K562 (cell line): ENCODE measurements around the gene PSME1. TPM values are rescaled to one million over a fixed set of nuclear protein-coding genes. Genes with fewer than 3 reads are reported as not detected.

ENCODE experiments used
- ATAC-seq: fragments of 200-7000 bp; cut with Tn5 transposase; 3 replicates; pipeline ENCODE4 v1.9.1; 2020; ENCODE audit warnings: moderate library complexity
- BruUV-seq: library from RNA; stranded (reverse); fragments of 400-500 nt; replicated peaks from 2 replicates; lab custom pipeline; 2021; lab: Mats Ljungman, UMichigan
- CTCF ChIA-PET: fragments of 300-600 bp; formaldehyde crosslinking; extraction: SDS; loops from one replicate; lab custom pipeline; 2021; ENCODE audit warnings: low intra/inter-chr PET ratio; lab: Yijun Ruan, JAX
- POLR2A ChIA-PET: fragments of 300-600, 350-650 bp; sonication (Branson Sonifier 250); formaldehyde crosslinking; extraction: SDS; loops from one replicate; lab custom pipeline; 2021; ENCODE audit warnings: antibody characterized with exemption, inconsistent platforms; lab: Yijun Ruan, JAX
- DNase-seq, 4 experiments: peaks; one replicate each; pipeline versions ENCODE4 v3.0.0 to v3.0.0-alpha.2; 2011 to 2018; ENCODE audit warnings: low spot score in 3 of 4, mixed read lengths in 3 of 4; ENCODE audit errors: extremely low read depth in 1 of 4
- FAIRE-seq: peaks from 2 replicates; lab custom pipeline; 2011; peaks lifted over from hg19 to GRCh38; lab: Jason Lieb, UNC
- H2AFZ ChIP-seq: 2 replicates; pipeline ENCODE4 v1.6.0; 2011; ENCODE audit warnings: low read depth, low read length, control low read depth, inconsistent platforms
- H3K27ac ChIP-seq: fragments of 200-600 bp; 3 replicates; pipeline ENCODE4 v1.8.0; 2011; ENCODE audit warnings: low read depth, mild to moderate bottlenecking, control low read depth, inconsistent platforms, low read length, moderate library complexity, mixed read lengths; ENCODE audit errors: extremely low read depth
- H3K27me3 ChIP-seq, 2 experiments: fragments of 300-600 bp in 1 of 2; 2 replicates in 1 of 2; 3 replicates in 1 of 2; pipeline versions ENCODE4 v1.6.0 to v1.8.0; 2011; ENCODE audit warnings: inconsistent platforms in 2 of 2, low read length in 2 of 2, mild to moderate bottlenecking in 1 of 2, mixed read lengths in 1 of 2, moderate library complexity in 1 of 2; ENCODE audit not compliant: control insufficient read depth in 2 of 2, insufficient read depth in 2 of 2
- H3K36me3 ChIP-seq: fragments of 300-600 bp; 3 replicates; pipeline ENCODE4 v1.8.0; 2011; ENCODE audit warnings: mild to moderate bottlenecking, low read length, inconsistent platforms; ENCODE audit not compliant: control insufficient read depth, insufficient read depth
- H3K4me1 ChIP-seq, 2 experiments: fragments of 200-600 bp in 1 of 2; replicated peaks in 1 of 2; 2 replicates in 1 of 2; 3 replicates in 1 of 2; pipeline versions ENCODE4 v1.5.1 to v1.8.0; 2011; ENCODE audit warnings: inconsistent platforms in 2 of 2, low read length in 2 of 2, mild to moderate bottlenecking in 1 of 2, mixed read lengths in 1 of 2, moderate library complexity in 1 of 2; ENCODE audit not compliant: control insufficient read depth in 2 of 2, insufficient read depth in 2 of 2
- H3K4me2 ChIP-seq: 2 replicates; pipeline ENCODE4 v1.6.1; 2011; ENCODE audit warnings: low read length, control low read depth, inconsistent platforms, mixed read lengths; ENCODE audit not compliant: insufficient read depth
- H3K4me3 ChIP-seq: fragments of 200-600 bp; sonication (generic), shearing (Covaris generic); 2 replicates; pipeline ENCODE4 v1.5.1; 2016; ENCODE audit warnings: control low read depth, inconsistent platforms
- H3K79me2 ChIP-seq: fragments of 200-600 bp; 3 replicates; pipeline ENCODE4 v1.8.0; 2011; ENCODE audit warnings: low read length, inconsistent platforms; ENCODE audit not compliant: control insufficient read depth, insufficient read depth
- H3K9ac ChIP-seq, 2 experiments: 2 replicates each; pipeline versions ENCODE4 v1.6.0 to v1.6.1; 2011; ENCODE audit warnings: low read depth in 2 of 2, low read length in 2 of 2, control low read depth in 1 of 2, inconsistent platforms in 1 of 2, mild to moderate bottlenecking in 1 of 2, mixed read lengths in 1 of 2; ENCODE audit not compliant: insufficient read depth in 1 of 2
- H3K9me1 ChIP-seq: one replicate; pipeline ENCODE4 v1.6.0; 2011; ENCODE audit warnings: inconsistent platforms, mild to moderate bottlenecking, low read length, moderate library complexity; ENCODE audit not compliant: control insufficient read depth, insufficient read depth
- H3K9me3 ChIP-seq: replicated peaks from 2 replicates; pipeline ENCODE4 v1.5.1; 2011; ENCODE audit warnings: low read depth, low read length, inconsistent platforms; ENCODE audit not compliant: control insufficient read depth, insufficient read depth
- H4K20me1 ChIP-seq: replicated peaks from 2 replicates; pipeline ENCODE4 v1.6.1; 2011; ENCODE audit warnings: low read length, inconsistent platforms, mixed read lengths; ENCODE audit not compliant: control insufficient read depth, insufficient read depth
- EHMT2 ChIP-seq: fragments of 450-650 bp; IDR thresholded peaks from 2 replicates; pipeline ENCODE4 v1.6.1; 2018; ENCODE audit warnings: antibody characterized with exemption
- ETV1 ChIP-seq: fragments of 450-650 bp; conservative IDR thresholded peaks from 2 replicates; pipeline ENCODE4 v1.6.1; 2016; ENCODE audit warnings: missing genetic modification characterization, control low read depth, low read depth, missing compliant biosample characterization
- HDAC6 ChIP-seq: IDR thresholded peaks from 2 replicates; pipeline ENCODE4 v1.6.1; 2012; ENCODE audit warnings: low read depth, mild to moderate bottlenecking, control low read depth, inconsistent platforms, low read length, moderate library complexity
- MAZ ChIP-seq, 2 experiments: fragments of 450-650 bp in 1 of 2; sonication (generic) in 1 of 2; formaldehyde crosslinking; IDR thresholded peaks in 1 of 2; conservative IDR thresholded peaks in 1 of 2; 2 replicates each; pipeline versions ENCODE4 v1.4.0 to v1.5.0; 2020; ENCODE audit warnings: mild to moderate bottlenecking in 1 of 2, missing genetic modification reagents in 1 of 2
- MTA2 ChIP-seq: fragments of 450-650 bp; IDR thresholded peaks from 2 replicates; pipeline ENCODE4 v1.6.1; 2016; ENCODE audit warnings: low read depth
- POLR3A ChIP-seq: IDR thresholded peaks from 2 replicates; pipeline ENCODE4 v1.6.1; 2011; ENCODE audit warnings: borderline replicate concordance, mild to moderate bottlenecking, moderate library complexity; ENCODE audit not compliant: insufficient read length, insufficient read depth; ENCODE audit errors: extremely low read depth
- RBM22 ChIP-seq: fragments of 200-400 bp; formaldehyde crosslinking; IDR thresholded peaks from 2 replicates; pipeline ENCODE4 v1.6.1; 2018; ENCODE audit warnings: low read length, low read depth; ENCODE audit not compliant: poor library complexity, severe bottlenecking
- SRSF3 ChIP-seq: fragments of 200-400 bp; formaldehyde crosslinking; IDR thresholded peaks from 2 replicates; pipeline ENCODE4 v1.6.1; 2016; ENCODE audit warnings: mild to moderate bottlenecking, low read length, moderate library complexity; ENCODE audit not compliant: insufficient read depth
- TGIF2 ChIP-seq: sonication (generic); formaldehyde crosslinking; IDR thresholded peaks from 2 replicates; pipeline ENCODE4 v1.8.1; 2022; ENCODE audit warnings: mild to moderate bottlenecking, missing genetic modification reagents, moderate library complexity
- YY1 ChIP-seq, 3 experiments: IDR thresholded peaks; 2 replicates each; pipeline ENCODE4 v1.6.1; 2011; ENCODE audit warnings: low read length in 2 of 3, mild to moderate bottlenecking in 2 of 3, moderate library complexity in 2 of 3, borderline replicate concordance in 1 of 3, control low read depth in 1 of 3, low read depth in 1 of 3; ENCODE audit not compliant: insufficient read depth in 3 of 3, insufficient replicate concordance in 2 of 3, control insufficient read depth in 1 of 3, insufficient read length in 1 of 3; ENCODE audit errors: extremely low read depth in 1 of 3
- ZNF444 ChIP-seq: fragments of 250-450 bp; sonication (Bioruptor Pico); IDR thresholded peaks from 2 replicates; pipeline ENCODE4 v1.4.0; 2020; ENCODE audit warnings: mild to moderate bottlenecking, moderate library complexity
- WGBS: fragments of 100-300 bp; shearing (Covaris generic); methylation state at CpG from one replicate; pipeline ENCODE4 v1.1.6; 2016; ENCODE audit warnings: low coverage, mixed read lengths; ENCODE audit not compliant: insufficient coverage; ENCODE audit errors: missing lambda C conversion rate; 5-methylcytosine and 5-hydroxymethylcytosine counted together
- in situ Hi-C: fragments of 300-500 bp; cut with MboI; formaldehyde crosslinking; loops from 4 replicates; pipeline ENCODE4 v1.15.0; 2018; ENCODE audit warnings: inconsistent platforms, mixed read lengths
- intact Hi-C: fragments of 100-400 bp; cut with micrococcal nuclease; formaldehyde crosslinking; loops from 2 replicates; pipeline ENCODE4 v1.14.2; 2022
- polyA plus RNA-seq, 8 experiments: library from polyadenylated mRNA; depleted of rRNA in 4 of 8; stranded (reverse) in 5 of 8; unstranded in 3 of 8; fragments of >200 nt; fragmentation: Nextera tagmentation in 2 of 8; fragmentation: Illumina TruSeq in 1 of 8; extraction: Ambion mirVana in 2 of 8; extraction: Trizol in 1 of 8; gene quantifications; 2 replicates each; pipeline versions ENCODE4 v1.2.1 to v1.2.3, GENCODE V29; 2011 to 2014; ENCODE audit warnings: inconsistent platforms in 1 of 8, missing spikeins in 1 of 8
- total RNA-seq, 7 experiments: library from RNA; depleted of rRNA in 6 of 7; stranded (reverse); fragments of >200 nt in 6 of 7; fragmentation: Illumina TruSeq in 2 of 7; extraction: Trizol in 2 of 7; gene quantifications; 2 replicates each; pipeline versions ENCODE4 v1.2.1 to v1.2.3, GENCODE V29; 2011 to 2021; ENCODE audit warnings: low replicate concordance in 1 of 7
- TF ChIP-seq, protein P1 (sequence below): fragments of 450-650 bp; IDR thresholded peaks from one replicate; pipeline ENCODE4 v1.6.1; 2018; ENCODE audit warnings: mild to moderate bottlenecking, moderate library complexity; ENCODE audit not compliant: partially characterized antibody
- TF ChIP-seq, protein P2 (sequence below), 2 experiments: IDR thresholded peaks; 2 replicates each; pipeline ENCODE4 v1.6.1; 2011; ENCODE audit warnings: borderline replicate concordance in 1 of 2, control low read depth in 1 of 2, low read depth in 1 of 2, low read length in 1 of 2, mild to moderate bottlenecking in 1 of 2, mixed read lengths in 1 of 2, moderate library complexity in 1 of 2; ENCODE audit not compliant: insufficient read depth in 1 of 2, insufficient read length in 1 of 2, poor library complexity in 1 of 2, severe bottlenecking in 1 of 2; ENCODE audit errors: extremely low read depth in 1 of 2
- TF ChIP-seq, protein P3 (sequence below): fragments of 450-650 bp; IDR thresholded peaks from 2 replicates; pipeline ENCODE4 v1.6.1; 2018; ENCODE audit not compliant: partially characterized antibody

Gene PSME1
- total and polyA plus RNA-seq, 9 of the 15 experiments (the other 6 are each of a cell fraction or from before 2014, with no cell fraction given): 20.3 to 180 (median 67.5) TPM

DNA sequence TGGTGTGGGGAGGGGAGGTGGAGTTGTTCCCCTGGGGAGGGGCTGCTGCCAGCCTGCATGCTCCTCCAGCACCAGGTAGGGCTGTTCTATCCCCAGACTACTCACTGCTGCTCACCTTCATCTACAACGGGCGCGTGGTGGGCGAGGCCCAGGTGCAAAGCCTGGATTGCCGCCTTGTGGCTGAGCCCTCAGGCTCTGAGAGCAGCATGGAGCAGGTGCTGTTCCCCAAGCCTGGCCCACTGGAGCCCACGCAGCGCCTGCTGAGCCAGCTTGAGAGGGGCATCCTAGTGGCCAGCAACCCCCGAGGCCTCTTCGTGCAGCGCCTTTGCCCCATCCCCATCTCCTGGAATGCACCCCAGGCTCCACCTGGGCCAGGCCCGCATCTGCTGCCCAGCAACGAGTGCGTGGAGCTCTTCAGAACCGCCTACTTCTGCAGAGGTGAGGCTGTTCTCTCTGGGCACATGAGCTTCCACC, 28.6 kb downstream of the PSME1 start:
- Histone ChIP-seq H3K4me3 (no peak overlapping the region), H3K4me1 (peaks cover 10 to 23% of the 10 kb centered on the region in 2 experiments; a peak in 4 of 5 replicates), H4K20me1 (no peaks in the 10 kb centered on the region), H3K9me3 (no peaks in the 10 kb centered on the region), H3K27me3 (no peaks in the 10 kb centered on the region), H2AFZ (no peak overlapping the region), H3K79me2 (peaks cover 10% of the 10 kb centered on the region; the same call in 2 of the 3 replicates), H3K36me3 (peaks cover 52% of the 10 kb centered on the region; the same call in 2 of the 3 replicates), H3K4me2 (no peak overlapping the region), H3K9ac (no peak overlapping the region), H3K27ac (no peak overlapping the region), H3K9me1 (no peaks in the 10 kb centered on the region)
- TF ChIP-seq, protein P1, sequence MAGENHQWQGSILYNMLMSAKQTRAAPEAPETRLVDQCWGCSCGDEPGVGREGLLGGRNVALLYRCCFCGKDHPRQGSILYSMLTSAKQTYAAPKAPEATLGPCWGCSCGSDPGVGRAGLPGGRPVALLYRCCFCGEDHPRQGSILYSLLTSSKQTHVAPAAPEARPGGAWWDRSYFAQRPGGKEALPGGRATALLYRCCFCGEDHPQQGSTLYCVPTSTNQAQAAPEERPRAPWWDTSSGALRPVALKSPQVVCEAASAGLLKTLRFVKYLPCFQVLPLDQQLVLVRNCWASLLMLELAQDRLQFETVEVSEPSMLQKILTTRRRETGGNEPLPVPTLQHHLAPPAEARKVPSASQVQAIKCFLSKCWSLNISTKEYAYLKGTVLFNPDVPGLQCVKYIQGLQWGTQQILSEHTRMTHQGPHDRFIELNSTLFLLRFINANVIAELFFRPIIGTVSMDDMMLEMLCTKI: no peak
- TF ChIP-seq MAZ (CRISPR knock-in tag; conservative IDR thresholded peaks at IDR 0.05 in 1 of 2, IDR thresholded peaks at IDR 0.05 in 1 of 2) (no peak), TGIF2 (CRISPR knock-in tag) (no peak), POLR3A (no peak), EHMT2 (no peak), HDAC6 (no peak), ZNF444 (no peak), ETV1 (tag) (no peak), MTA2 (no peak), YY1 (IDR thresholded peaks at IDR 0.05; ENCODE audit: borderline replicate concordance in 1 of 3, control insufficient read depth in 1 of 3, extremely low read depth in 1 of 3, insufficient read depth in 3 of 3, insufficient read length in 1 of 3, insufficient replicate concordance in 2 of 3, low read depth in 1 of 3, low read length in 2 of 3) (no peak), RBM22 (no peak), SRSF3 (no peak)
- TF ChIP-seq, protein P2, sequence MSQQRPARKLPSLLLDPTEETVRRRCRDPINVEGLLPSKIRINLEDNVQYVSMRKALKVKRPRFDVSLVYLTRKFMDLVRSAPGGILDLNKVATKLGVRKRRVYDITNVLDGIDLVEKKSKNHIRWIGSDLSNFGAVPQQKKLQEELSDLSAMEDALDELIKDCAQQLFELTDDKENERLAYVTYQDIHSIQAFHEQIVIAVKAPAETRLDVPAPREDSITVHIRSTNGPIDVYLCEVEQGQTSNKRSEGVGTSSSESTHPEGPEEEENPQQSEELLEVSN (IDR thresholded peaks at IDR 0.05; ENCODE audit: borderline replicate concordance in 1 of 2, extremely low read depth in 1 of 2, insufficient read depth in 1 of 2, insufficient read length in 1 of 2, low read depth in 1 of 2, low read length in 1 of 2, poor library complexity in 1 of 2, severe bottlenecking in 1 of 2): no peak
- TF ChIP-seq, protein P3, sequence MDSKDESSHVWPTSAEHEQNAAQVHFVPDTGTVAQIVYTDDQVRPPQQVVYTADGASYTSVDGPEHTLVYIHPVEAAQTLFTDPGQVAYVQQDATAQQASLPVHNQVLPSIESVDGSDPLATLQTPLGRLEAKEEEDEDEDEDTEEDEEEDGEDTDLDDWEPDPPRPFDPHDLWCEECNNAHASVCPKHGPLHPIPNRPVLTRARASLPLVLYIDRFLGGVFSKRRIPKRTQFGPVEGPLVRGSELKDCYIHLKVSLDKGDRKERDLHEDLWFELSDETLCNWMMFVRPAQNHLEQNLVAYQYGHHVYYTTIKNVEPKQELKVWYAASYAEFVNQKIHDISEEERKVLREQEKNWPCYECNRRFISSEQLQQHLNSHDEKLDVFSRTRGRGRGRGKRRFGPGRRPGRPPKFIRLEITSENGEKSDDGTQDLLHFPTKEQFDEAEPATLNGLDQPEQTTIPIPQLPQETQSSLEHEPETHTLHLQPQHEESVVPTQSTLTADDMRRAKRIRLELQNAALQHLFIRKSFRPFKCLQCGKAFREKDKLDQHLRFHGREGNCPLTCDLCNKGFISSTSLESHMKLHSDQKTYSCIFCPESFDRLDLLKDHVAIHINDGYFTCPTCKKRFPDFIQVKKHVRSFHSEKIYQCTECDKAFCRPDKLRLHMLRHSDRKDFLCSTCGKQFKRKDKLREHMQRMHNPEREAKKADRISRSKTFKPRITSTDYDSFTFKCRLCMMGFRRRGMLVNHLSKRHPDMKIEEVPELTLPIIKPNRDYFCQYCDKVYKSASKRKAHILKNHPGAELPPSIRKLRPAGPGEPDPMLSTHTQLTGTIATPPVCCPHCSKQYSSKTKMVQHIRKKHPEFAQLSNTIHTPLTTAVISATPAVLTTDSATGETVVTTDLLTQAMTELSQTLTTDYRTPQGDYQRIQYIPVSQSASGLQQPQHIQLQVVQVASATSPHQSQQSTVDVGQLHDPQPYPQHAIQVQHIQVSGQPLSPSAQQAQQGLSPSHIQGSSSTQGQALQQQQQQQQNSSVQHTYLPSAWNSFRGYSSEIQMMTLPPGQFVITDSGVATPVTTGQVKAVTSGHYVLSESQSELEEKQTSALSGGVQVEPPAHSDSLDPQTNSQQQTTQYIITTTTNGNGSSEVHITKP: no peak
- DNase-seq (no peak), FAIRE-seq (no peak), ATAC-seq (no peak)
- CTCF ChIA-PET: no interaction called here
- 85% methylated on average over 12 of the region's 14 CpGs for WGBS
- no TSS peak for BruUV-seq
- intact Hi-C loops: no loop called here
- in situ Hi-C loops: no loop called here
- POLR2A ChIA-PET: interaction anchor here (0.5 to 0.7 kb wide), 2 partner anchors 24 to 51 kb away, joined by 3 read pairs; partner anchors contain the start of gene IPO4
